Activated naive CD4-positive, alpha-beta T cell treated with anti-CD3 and anti-CD28 coated beads, Interleukin-2, amount 10 ng/mL, durations not matched to agents 7 days and 5 days (primary cell): Measurements from ENCODE around the gene FOXN3.

Experiments used
- CTCF ChIA-PET: fragments of 350-600 bp; sonication (Branson Sonifier 250); formaldehyde crosslinking; loops from one replicate; lab custom pipeline; 2021; ENCODE audit warnings: antibody characterized with exemption; lab: Charles Lee
- DNase-seq: peaks from one replicate; pipeline ENCODE4 v3.0.0-alpha.2; 2020
- H3K27ac Mint-ChIP-seq: one replicate; pipeline ENCODE4 v1.8.0; 2021; ENCODE audit warnings: mild to moderate bottlenecking, moderate library complexity, mixed read lengths
- H3K27me3 Mint-ChIP-seq: one replicate; pipeline ENCODE4 v1.8.0; 2021; ENCODE audit warnings: mild to moderate bottlenecking, mixed read lengths
- H3K36me3 Mint-ChIP-seq: one replicate; pipeline ENCODE4 v1.8.0; 2021; ENCODE audit warnings: mixed read lengths
- H3K4me1 Mint-ChIP-seq: one replicate; pipeline ENCODE4 v1.8.0; 2021; ENCODE audit warnings: mixed read lengths
- H3K4me3 Mint-ChIP-seq: one replicate; pipeline ENCODE4 v1.8.0; 2021; ENCODE audit warnings: mild to moderate bottlenecking, moderate library complexity, mixed read lengths
- H3K9me3 Mint-ChIP-seq: one replicate; pipeline ENCODE4 v1.8.0; 2021; ENCODE audit warnings: mixed read lengths

The FOXN3 gene

GRCh38 chr14:89378119-89378518 lies 38.9 kb downstream of the FOXN3 start:
- peaks cover 1% of the 10 kb centered on the region for H3K4me1 Mint-ChIP-seq
- CTCF ChIA-PET, result no interaction called here
- H3K36me3 Mint-ChIP-seq, result peaks cover 41% of the 10 kb centered on the region
- DNase-seq, result no peak
- no peaks in the 10 kb centered on the region for H3K27me3 Mint-ChIP-seq
- H3K4me3 Mint-ChIP-seq, result no peak overlapping the region
- peaks cover 24% of the 10 kb centered on the region for H3K9me3 Mint-ChIP-seq
- H3K27ac Mint-ChIP-seq, result no peak overlapping the region

GRCh38 chr14:89377544-89377943 lies 39.5 kb downstream of the FOXN3 start:
- Mint-ChIP-seq H3K9me3 (peaks cover 22% of the 10 kb centered on the region), H3K4me1 (peaks cover 4% of the 10 kb centered on the region), H3K36me3 (peaks cover 38% of the 10 kb centered on the region), H3K27me3 (no peaks in the 10 kb centered on the region), H3K4me3 (no peak overlapping the region), H3K27ac (no peak overlapping the region)
- no peak for DNase-seq
- CTCF ChIA-PET, result no interaction called here

GRCh38 chr14:89374908-89375307 lies 42.1 kb downstream of the FOXN3 start:
- Mint-ChIP-seq H3K27me3 (no peaks in the 10 kb centered on the region), H3K4me3 (no peak overlapping the region), H3K4me1 (peaks cover 7% of the 10 kb centered on the region), H3K36me3 (peaks cover 31% of the 10 kb centered on the region), H3K27ac (no peak overlapping the region), H3K9me3 (peaks cover 6% of the 10 kb centered on the region)
- DNase-seq, result no peak
- CTCF ChIA-PET, result no interaction called here

DNA sequence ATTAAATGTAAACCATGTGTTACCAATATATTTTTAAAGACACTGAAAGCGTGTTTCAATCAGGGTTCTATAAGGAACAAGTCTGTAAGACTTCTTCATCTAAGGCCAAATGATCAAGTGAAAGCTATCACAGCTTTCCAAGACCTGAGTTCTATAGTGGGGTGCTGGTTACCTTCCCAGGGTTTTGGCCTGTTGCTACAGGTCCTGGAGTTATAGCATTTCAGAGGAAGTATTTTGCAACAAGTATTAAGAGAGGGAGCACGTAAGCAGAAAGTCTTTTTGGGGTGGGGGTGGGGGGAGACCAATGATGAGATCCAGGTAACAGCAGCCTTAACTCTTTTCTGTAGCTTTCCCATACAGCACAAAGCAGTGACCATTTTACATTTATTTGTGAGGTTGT lies 43.8 kb downstream of the FOXN3 start:
- H3K4me3 Mint-ChIP-seq, result no peak overlapping the region

GRCh38 chr14:89372512-89372883 lies 44.5 kb downstream of the FOXN3 start:
- Mint-ChIP-seq H3K27me3 (no peaks in the 10 kb centered on the region), H3K4me1 (peaks cover 10% of the 10 kb centered on the region), H3K9me3 (peaks cover 2% of the 10 kb centered on the region), H3K27ac (no peak overlapping the region), H3K36me3 (peaks cover 20% of the 10 kb centered on the region), H3K4me3 (no peak overlapping the region)
- DNase-seq, result no peak
- CTCF ChIA-PET, result no interaction called here

More for the DNA sequence above, 43.8 kb downstream of the FOXN3 start:
- Mint-ChIP-seq H3K9me3 (peaks cover 2% of the 10 kb centered on the region), H3K27ac (no peak overlapping the region), H3K4me1 (peaks cover 7% of the 10 kb centered on the region), H3K27me3 (no peaks in the 10 kb centered on the region), H3K36me3 (peaks cover 24% of the 10 kb centered on the region)
- CTCF ChIA-PET, result no interaction called here
- DNase-seq, result no peak

DNA sequence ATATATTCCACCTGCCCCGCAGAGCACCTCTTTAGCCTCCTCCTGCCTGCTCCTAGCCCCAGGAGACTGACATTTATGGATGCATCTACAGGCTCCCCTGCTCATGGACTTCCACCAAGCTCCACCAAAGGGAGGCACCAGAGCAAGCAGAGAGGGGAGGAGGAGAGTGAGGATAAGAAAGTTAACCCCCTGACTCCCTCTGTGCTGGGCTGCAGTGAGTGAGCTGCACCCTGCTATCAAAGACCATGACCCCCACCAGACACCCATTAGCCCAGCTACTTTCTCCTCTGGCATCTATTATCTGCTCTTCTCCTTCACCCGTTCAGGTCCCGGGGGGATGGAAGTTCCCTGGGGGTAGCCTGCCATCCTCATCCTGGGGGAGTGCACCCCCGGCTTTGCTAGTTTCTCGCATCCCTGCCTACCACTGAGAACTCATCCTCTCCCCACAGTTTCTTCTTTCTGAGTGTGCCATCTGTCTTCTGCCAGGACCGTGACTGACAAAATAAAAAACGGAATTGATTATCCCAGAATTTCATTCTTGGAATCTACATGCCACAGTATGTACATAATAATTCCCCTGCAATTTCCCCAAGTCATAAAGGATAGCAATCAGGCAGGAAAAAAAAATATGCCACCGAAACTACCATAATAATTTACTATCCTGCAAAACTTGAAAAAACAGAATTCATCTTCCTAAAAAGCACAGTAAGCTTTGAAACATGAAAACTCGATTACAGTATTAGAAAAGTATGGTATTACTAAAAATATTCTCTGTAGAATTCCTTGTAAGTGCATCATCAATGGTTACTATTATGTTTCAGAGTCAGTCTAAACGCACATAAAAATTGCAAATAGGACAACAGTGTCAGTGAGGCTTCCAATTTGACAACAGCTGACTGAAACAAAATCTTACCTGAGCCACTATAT lies 45.2 kb downstream of the FOXN3 start:
- no peaks in the 10 kb centered on the region for H3K27me3 Mint-ChIP-seq
- H3K4me3 Mint-ChIP-seq, result no peak overlapping the region
- no peak overlapping the region for H3K27ac Mint-ChIP-seq
- H3K4me1 Mint-ChIP-seq, result peaks cover 15% of the 10 kb centered on the region
- CTCF ChIA-PET, result no interaction called here
- peaks cover 26% of the 10 kb centered on the region for H3K36me3 Mint-ChIP-seq
- no peak for DNase-seq
- H3K9me3 Mint-ChIP-seq, result peaks cover 2% of the 10 kb centered on the region

DNA sequence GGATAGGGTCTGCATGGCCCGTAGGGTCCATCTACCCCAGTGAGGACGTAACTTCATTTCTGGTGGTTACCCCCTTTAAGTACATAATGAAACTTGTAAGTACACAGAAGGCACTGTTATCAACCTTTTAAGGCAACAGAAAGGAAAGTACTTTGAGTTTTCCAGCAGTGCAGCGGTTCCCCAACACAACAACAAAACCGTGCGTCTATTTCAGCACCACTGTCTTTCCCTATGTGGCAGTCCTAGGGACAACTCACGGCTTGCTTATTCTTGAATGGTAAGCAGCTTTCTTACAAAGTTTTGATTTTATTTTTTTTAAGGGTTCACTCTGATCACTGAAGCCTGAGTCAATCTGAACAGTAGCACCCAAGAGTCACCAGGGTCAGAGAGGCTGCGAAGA lies 46.3 kb downstream of the FOXN3 start:
- no peak overlapping the region for H3K27ac Mint-ChIP-seq
- DNase-seq, result no peak
- H3K4me1 Mint-ChIP-seq, result peaks cover 20% of the 10 kb centered on the region

GRCh38 chr14:89370381-89370780 lies 46.7 kb downstream of the FOXN3 start:
- Mint-ChIP-seq H3K4me1 (peaks cover 23% of the 10 kb centered on the region), H3K9me3 (peaks cover 2% of the 10 kb centered on the region), H3K27me3 (no peaks in the 10 kb centered on the region), H3K4me3 (no peak overlapping the region), H3K36me3 (peaks cover 24% of the 10 kb centered on the region), H3K27ac (no peak overlapping the region)
- CTCF ChIA-PET, result no interaction called here
- DNase-seq, result no peak

More for the DNA sequence above, 46.3 kb downstream of the FOXN3 start:
- Mint-ChIP-seq H3K27me3 (no peaks in the 10 kb centered on the region), H3K9me3 (peaks cover 2% of the 10 kb centered on the region), H3K4me3 (no peak overlapping the region), H3K36me3 (peaks cover 26% of the 10 kb centered on the region)
- CTCF ChIA-PET, result no interaction called here

DNA sequence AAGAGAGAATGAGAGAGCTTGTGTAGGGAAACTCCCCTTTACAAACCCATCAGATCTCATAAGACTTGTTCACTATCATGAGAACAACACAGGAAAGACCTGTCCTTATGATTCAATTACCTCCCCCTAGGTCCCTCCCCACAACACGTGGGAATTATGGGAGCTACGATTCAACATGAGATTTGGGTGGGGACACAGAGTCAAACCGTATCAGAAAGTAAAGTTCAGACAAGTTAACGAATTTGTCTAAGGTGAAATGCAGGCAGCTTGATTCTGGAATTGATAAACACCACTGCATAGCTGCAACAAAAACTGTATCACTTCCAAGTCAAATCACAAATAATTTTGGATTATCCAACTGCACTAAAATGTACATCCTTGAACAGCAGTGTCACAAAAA lies 47.4 kb downstream of the FOXN3 start:
- peaks cover 23% of the 10 kb centered on the region for H3K36me3 Mint-ChIP-seq
- CTCF ChIA-PET, result interaction anchor here (0.8 kb wide), 2 partner anchors 25 to 48 kb away, joined by 4 to 5 read pairs; no protein-coding TSS in a partner anchor
- no peak overlapping the region for H3K27ac Mint-ChIP-seq

DNA sequence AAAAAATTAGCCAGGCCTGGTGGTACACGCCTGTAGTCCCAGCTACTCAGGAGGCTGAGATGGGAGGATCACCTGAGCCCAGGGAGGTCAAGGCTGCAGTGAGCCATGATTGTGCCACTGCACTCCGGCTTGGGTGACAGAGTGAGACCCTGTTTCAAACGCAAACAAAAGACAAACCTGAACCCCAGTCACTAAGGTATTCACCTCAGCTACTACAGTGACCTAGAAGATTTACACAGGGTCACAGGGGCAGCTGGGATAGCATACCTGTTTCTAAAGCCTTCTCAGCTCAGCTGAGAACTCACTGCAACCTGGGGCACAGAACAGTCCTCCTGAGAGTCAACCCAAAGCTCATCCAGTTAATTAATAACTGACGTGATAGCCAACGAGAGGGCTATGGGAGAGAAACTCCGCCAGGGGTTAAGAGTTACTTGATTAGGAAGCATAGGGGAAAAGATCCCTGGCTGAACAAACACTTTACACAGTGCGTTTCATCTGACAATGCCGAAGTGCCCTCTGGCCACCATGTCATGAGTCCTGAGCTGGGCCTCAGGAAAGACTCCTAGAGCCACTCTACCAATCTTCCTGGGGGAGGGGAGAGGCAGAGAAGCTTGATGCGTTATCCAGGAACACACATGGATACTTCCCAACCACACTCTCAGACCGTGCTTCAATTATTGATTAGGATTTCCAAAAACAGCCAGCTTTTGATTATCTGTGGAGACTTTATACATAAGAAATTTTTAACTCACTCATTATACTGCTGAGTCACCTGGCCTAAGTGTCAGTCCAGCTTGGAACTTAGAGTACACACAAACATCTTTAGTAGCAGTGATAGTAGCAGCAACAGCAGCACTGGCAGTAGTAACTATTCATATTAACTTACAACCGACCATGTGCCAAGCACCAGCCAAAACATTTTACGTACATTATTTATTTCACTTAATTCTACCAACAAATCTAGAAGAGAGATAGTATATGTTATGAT lies 48.2 kb downstream of the FOXN3 start:
- no peak overlapping the region for H3K4me3 Mint-ChIP-seq
- H3K27ac Mint-ChIP-seq, result no peak overlapping the region
- DNase-seq, result no peak
- peaks cover 19% of the 10 kb centered on the region for H3K36me3 Mint-ChIP-seq
- CTCF ChIA-PET, result interaction anchor here (0.8 to 1.2 kb wide), 2 partner anchors 49 to 188 kb away, joined by 3 to 5 read pairs; no protein-coding TSS in a partner anchor
- H3K27me3 Mint-ChIP-seq, result no peaks in the 10 kb centered on the region
- H3K9me3 Mint-ChIP-seq, result peaks cover 2% of the 10 kb centered on the region
- peaks cover 39% of the 10 kb centered on the region for H3K4me1 Mint-ChIP-seq

More for the DNA sequence above, 47.4 kb downstream of the FOXN3 start:
- Mint-ChIP-seq H3K27me3 (no peaks in the 10 kb centered on the region), H3K4me1 (peaks cover 30% of the 10 kb centered on the region), H3K9me3 (peaks cover 2% of the 10 kb centered on the region), H3K4me3 (no peak overlapping the region)
- DNase-seq, result no peak

- Mint-ChIP-seq H3K27me3 (no peaks in the 10 kb centered on the region), H3K36me3 (peaks cover 23% of the 10 kb centered on the region), H3K27ac (no peak overlapping the region), H3K4me3 (no peak overlapping the region), H3K4me1 (peaks cover 44% of the 10 kb centered on the region), H3K9me3 (peaks cover 4% of the 10 kb centered on the region)
- CTCF ChIA-PET, result interaction anchor here (1.1 kb wide), 1 partner anchor 62 kb away, joined by 4 read pairs; no protein-coding TSS in a partner anchor
- no peak for DNase-seq
Observed at GRCh38 chr14:89367779-89368120, 49.3 kb downstream of the FOXN3 start.

- H3K4me3 Mint-ChIP-seq, result no peak overlapping the region
- no peaks in the 10 kb centered on the region for H3K27me3 Mint-ChIP-seq
- H3K27ac Mint-ChIP-seq, result peak overlapping the region; percentile 49
- DNase-seq, result no peak
- peaks cover 40% of the 10 kb centered on the region for H3K4me1 Mint-ChIP-seq
- H3K9me3 Mint-ChIP-seq, result peaks cover 4% of the 10 kb centered on the region
- CTCF ChIA-PET, result interaction anchor here (1.1 kb wide), 1 partner anchor 62 kb away, joined by 4 read pairs; no protein-coding TSS in a partner anchor
- peaks cover 23% of the 10 kb centered on the region for H3K36me3 Mint-ChIP-seq
Observed at GRCh38 chr14:89366864-89367778, 49.9 kb downstream of the FOXN3 start.

DNA sequence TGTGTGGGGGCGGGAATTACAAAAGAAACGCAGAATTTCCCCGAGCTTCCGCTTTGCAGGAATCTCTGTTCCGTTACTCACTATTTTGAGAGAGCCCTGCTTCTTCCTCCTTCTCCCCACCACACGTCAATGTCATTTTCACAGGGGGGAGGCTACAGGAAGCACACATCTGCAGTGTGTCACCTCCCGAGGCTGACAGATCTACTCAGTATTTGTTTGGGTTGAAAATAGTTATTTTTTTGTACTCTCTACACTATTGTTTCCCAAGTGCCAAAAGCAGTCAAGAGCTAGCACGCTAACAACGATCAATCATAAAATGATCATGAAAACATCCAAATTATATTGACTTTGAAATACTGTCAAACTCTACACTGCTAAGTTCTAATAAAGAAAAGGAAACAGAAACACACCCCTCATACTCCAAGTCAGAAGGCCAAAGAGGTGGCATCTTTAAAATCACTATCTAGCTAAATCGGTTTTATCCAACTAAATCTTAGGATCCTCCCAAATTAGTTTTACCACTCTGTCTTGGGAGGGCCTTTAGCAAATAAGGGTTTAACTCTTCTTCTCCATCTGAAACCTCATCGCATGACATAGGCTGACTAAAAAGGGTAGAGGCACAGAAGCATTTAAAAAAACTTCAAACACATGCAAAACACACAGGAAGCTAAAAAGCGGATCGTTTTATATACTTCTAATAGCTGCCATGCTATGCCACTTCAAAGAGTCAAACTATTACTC lies 51.8 kb downstream of the FOXN3 start:
- peaks cover 16% of the 10 kb centered on the region for H3K36me3 Mint-ChIP-seq
- CTCF ChIA-PET, result interaction anchor here (0.8 to 1.0 kb wide), 2 partner anchors 12 to 60 kb away, joined by 3 read pairs; no protein-coding TSS in a partner anchor
- peak overlapping the region; percentile 77 for H3K4me3 Mint-ChIP-seq
- DNase-seq, result peak; percentile 64
- peaks cover 40% of the 10 kb centered on the region for H3K4me1 Mint-ChIP-seq
- H3K9me3 Mint-ChIP-seq, result peaks cover 4% of the 10 kb centered on the region
- no peaks in the 10 kb centered on the region for H3K27me3 Mint-ChIP-seq
- peak overlapping the region; percentile 93 for H3K27ac Mint-ChIP-seq
